ENCODE data around the gene DOCK2.

Gene DOCK2

DNA sequence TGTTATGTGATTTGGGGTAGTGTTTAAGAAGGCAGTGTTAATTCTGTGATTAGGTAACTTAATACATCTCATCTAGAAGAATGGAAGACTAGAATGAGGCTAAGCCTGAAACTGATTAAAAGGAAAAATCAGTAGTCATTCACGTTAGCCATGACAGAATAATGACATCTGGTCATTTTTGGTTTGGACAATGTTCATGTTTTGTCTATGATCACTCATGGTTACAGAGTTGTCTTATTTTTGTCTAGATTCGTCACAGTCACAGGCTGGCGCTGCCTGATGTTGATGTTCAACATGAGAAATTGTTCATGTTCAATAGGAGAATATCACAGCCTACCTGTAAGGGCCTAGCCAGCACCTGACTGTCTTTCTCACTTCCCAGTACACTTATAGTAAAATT, 9.5 kb upstream of the DOCK2 start:
- DNase-seq (ENCODE audit: low spot score), result no peak
- no peak overlapping the region for H3K27ac ChIP-seq
- TF ChIP-seq, protein P1, sequence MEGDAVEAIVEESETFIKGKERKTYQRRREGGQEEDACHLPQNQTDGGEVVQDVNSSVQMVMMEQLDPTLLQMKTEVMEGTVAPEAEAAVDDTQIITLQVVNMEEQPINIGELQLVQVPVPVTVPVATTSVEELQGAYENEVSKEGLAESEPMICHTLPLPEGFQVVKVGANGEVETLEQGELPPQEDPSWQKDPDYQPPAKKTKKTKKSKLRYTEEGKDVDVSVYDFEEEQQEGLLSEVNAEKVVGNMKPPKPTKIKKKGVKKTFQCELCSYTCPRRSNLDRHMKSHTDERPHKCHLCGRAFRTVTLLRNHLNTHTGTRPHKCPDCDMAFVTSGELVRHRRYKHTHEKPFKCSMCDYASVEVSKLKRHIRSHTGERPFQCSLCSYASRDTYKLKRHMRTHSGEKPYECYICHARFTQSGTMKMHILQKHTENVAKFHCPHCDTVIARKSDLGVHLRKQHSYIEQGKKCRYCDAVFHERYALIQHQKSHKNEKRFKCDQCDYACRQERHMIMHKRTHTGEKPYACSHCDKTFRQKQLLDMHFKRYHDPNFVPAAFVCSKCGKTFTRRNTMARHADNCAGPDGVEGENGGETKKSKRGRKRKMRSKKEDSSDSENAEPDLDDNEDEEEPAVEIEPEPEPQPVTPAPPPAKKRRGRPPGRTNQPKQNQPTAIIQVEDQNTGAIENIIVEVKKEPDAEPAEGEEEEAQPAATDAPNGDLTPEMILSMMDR (IDR thresholded peaks at IDR 0.05), result no peak
- no peak overlapping the region for H3K4me3 ChIP-seq

GRCh38 chr5:169628892-169629291, 8.2 kb upstream of the DOCK2 start:
- no peak for DNase-seq (ENCODE audit: low spot score)
- H3K27ac ChIP-seq, result no peak overlapping the region
- TF ChIP-seq, protein P1 (IDR thresholded peaks at IDR 0.05), result no peak
- no peak overlapping the region for H3K4me3 ChIP-seq

- no peak for DNase-seq (ENCODE audit: low spot score)
- TF ChIP-seq, protein P1 (IDR thresholded peaks at IDR 0.05), result no peak
- Histone ChIP-seq H3K4me3 (no peak overlapping the region), H3K27ac (no peak overlapping the region)
Observed at GRCh38 chr5:169629847-169630548, 7.1 kb upstream of the DOCK2 start.

DNA sequence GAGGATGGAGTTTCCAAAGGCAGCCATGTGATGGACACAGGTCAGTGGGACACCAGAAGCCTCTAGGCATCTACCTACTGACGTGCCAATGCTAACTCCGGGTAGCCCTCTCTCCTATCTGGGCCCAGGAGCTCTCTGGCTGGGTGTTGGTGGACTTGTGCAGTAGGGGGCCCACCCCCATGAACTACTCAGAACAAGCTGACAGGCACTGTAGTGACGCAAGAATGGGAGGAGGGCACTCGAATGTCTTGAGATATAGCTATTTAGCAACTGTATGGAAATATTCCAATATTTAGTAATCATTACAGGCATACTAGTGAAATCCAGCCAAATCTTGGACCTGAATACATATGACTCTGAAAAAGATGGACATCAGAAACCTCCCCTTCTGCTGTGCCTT, 5.7 kb upstream of the DOCK2 start:
- Histone ChIP-seq H3K4me3 (no peak overlapping the region), H3K27ac (no peak overlapping the region)
- TF ChIP-seq, protein P1 (IDR thresholded peaks at IDR 0.05), result no peak
- no peak for DNase-seq (ENCODE audit: low spot score)

- DNase-seq (ENCODE audit: low spot score), result no peak
- Histone ChIP-seq H3K4me3 (no peak overlapping the region), H3K27ac (no peak overlapping the region)
- TF ChIP-seq, protein P1 (IDR thresholded peaks at IDR 0.05), result no peak
Observed at GRCh38 chr5:169632946-169633345, 4.1 kb upstream of the DOCK2 start.

DNA sequence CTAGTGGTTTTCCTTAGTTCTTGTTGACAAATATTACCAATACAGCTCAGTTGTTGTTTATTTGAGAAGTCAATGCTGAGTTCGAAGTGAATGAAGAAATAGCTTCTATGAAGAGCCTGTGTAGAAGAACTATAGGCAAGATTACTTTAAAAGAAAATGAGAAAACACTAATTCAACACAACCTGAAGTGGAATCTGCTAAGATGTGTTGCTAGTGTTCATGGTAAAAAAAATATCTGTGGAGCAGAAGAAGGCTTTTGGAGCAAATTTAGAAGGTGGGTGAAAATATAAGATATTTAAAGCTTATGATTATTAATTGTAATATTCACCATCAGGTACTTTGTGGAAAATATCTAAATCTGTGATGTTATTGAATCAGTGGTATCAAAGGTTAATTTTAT, 2.5 kb upstream of the DOCK2 start:
- Histone ChIP-seq H3K27ac (no peak overlapping the region), H3K4me3 (no peak overlapping the region)
- TF ChIP-seq, protein P1 (IDR thresholded peaks at IDR 0.05), result no peak
- DNase-seq (ENCODE audit: low spot score), result no peak

- no peak for DNase-seq (ENCODE audit: low spot score)
- H3K4me3 ChIP-seq, result no peak overlapping the region
- no peak overlapping the region for H3K27ac ChIP-seq
- TF ChIP-seq, protein P1 (IDR thresholded peaks at IDR 0.05), result no peak
Observed at GRCh38 chr5:169635936-169636335, 1.1 kb upstream of the DOCK2 start.
